Measurements from ENCODE around the gene MED12.

MED12 gene

GRCh38 chrX:71181910-71182799, 63.8 kb downstream of the MED12 start (continued):
- TF ChIP-seq BCL6B (tag by site-specific recombination; IDR thresholded peaks at IDR 0.05) (no peak), ZNF184 (tag by site-specific recombination; IDR thresholded peaks at IDR 0.05) (0 out of 2 replicates have a peak, but pooled peaks have one; percentile 41), ZNF830 (tag by site-specific recombination; IDR thresholded peaks at IDR 0.05; ENCODE audit: low read depth) (no peak), ZNF596 (tag by site-specific recombination; IDR thresholded peaks at IDR 0.05) (no peak), ZNF473 (tag by site-specific recombination; IDR thresholded peaks at IDR 0.05) (no peak), SALL2 (tag by site-specific recombination; IDR thresholded peaks at IDR 0.05; ENCODE audit: borderline replicate concordance) (no peak), ZSCAN18 (tag by site-specific recombination; IDR thresholded peaks at IDR 0.05) (no peak), OVOL3 (tag by site-specific recombination; IDR thresholded peaks at IDR 0.05) (no peak), KLF9 (tag by site-specific recombination; IDR thresholded peaks at IDR 0.05; ENCODE audit: low read depth) (no peak), ZNF132 (tag by site-specific recombination; IDR thresholded peaks at IDR 0.05; ENCODE audit: borderline replicate concordance) (no peak), ZNF791 (tag by site-specific recombination; IDR thresholded peaks at IDR 0.05) (no peak), ZNF133 (tag by site-specific recombination; IDR thresholded peaks at IDR 0.05) (no peak), ZNF221 (tag by site-specific recombination; IDR thresholded peaks at IDR 0.05; ENCODE audit: borderline replicate concordance) (no peak), GLI4 (tag by site-specific recombination; IDR thresholded peaks at IDR 0.05) (no peak), ATF2 (tag by site-specific recombination; IDR thresholded peaks at IDR 0.05; ENCODE audit: low read depth) (peak; percentile 65; the same call in 1 of the 2 replicates), ZNF529 (tag by site-specific recombination; IDR thresholded peaks at IDR 0.05; ENCODE audit: insufficient replicate concordance) (no peak), KLF8 (tag by site-specific recombination; IDR thresholded peaks at IDR 0.05) (no peak), HIC1 (tag by site-specific recombination; IDR thresholded peaks at IDR 0.05) (no peak), EGR2 (tag by site-specific recombination; IDR thresholded peaks at IDR 0.05; ENCODE audit: low read depth) (peak; percentile 92), GLIS2 (tag by site-specific recombination; IDR thresholded peaks at IDR 0.05) (peak; percentile 64; the same call in 1 of the 2 replicates), ZNF626 (tag by site-specific recombination; IDR thresholded peaks at IDR 0.05) (no peak), YY2 (tag by site-specific recombination; IDR thresholded peaks at IDR 0.05) (no peak), ZNF785 (tag by site-specific recombination; IDR thresholded peaks at IDR 0.05) (no peak), ZNF175 (tag by site-specific recombination; IDR thresholded peaks at IDR 0.05) (no peak), KLF1 (tag by site-specific recombination; IDR thresholded peaks at IDR 0.05) (no peak), PRDM6 (tag by site-specific recombination; IDR thresholded peaks at IDR 0.05) (no peak), ZNF239 (tag by site-specific recombination; IDR thresholded peaks at IDR 0.05) (no peak), ZFP69B (tag by site-specific recombination; IDR thresholded peaks at IDR 0.05) (peak; percentile 51; the same call in 1 of the 2 replicates), GLI2 (tag by site-specific recombination; IDR thresholded peaks at IDR 0.05; ENCODE audit: borderline replicate concordance, low read depth) (no peak), SCRT2 (tag by site-specific recombination; IDR thresholded peaks at IDR 0.05) (no peak), ZNF792 (tag by site-specific recombination; IDR thresholded peaks at IDR 0.05) (no peak), ZNF202 (tag by site-specific recombination; IDR thresholded peaks at IDR 0.05; ENCODE audit: borderline replicate concordance) (no peak), ZBTB1 (tag by site-specific recombination; IDR thresholded peaks at IDR 0.05) (no peak)
